HuH-7 (cell line): ENCODE data around the gene FAM219B.
A peak's percentile ranks its signal among the peaks of the same experiment; 100 is the strongest.

Source experiments
- DNase-seq: peaks from one replicate; pipeline ENCODE4 v3.0.0; 2011; ENCODE audit warnings: low spot score

Gene FAM219B

GRCh38 chr15:74873036-74873755 lies 33.5 kb downstream of the FAM219B start, which contains the start of gene SCAMP2:
TSS of gene SCAMP2 (minus strand) at chr15:74873365. CDS start at chr15:74873255, 110 bp downstream.
- DNase-seq, result peak; percentile 98

- DNase-seq, result no peak
These were observed 34.0 kb downstream of the FAM219B start for GRCh38 chr15:74872702-74873035.

GRCh38 chr15:74870436-74871215 lies 36.0 kb downstream of the FAM219B start:
- no peak for DNase-seq

- DNase-seq, result no peak
These were observed 36.8 kb downstream of the FAM219B start for GRCh38 chr15:74869726-74870407.

GRCh38 chr15:74869372-74869725 lies 37.3 kb downstream of the FAM219B start:
- no peak for DNase-seq

GRCh38 chr15:74868059-74868458 lies 38.6 kb downstream of the FAM219B start:
- no peak for DNase-seq

- DNase-seq, result no peak
These were observed 39.1 kb downstream of the FAM219B start for GRCh38 chr15:74867466-74868038.

GRCh38 chr15:74866090-74866489 lies 40.6 kb downstream of the FAM219B start:
- DNase-seq, result no peak

GRCh38 chr15:74865316-74865715 lies 41.3 kb downstream of the FAM219B start:
- DNase-seq, result no peak

GRCh38 chr15:74864296-74864695 lies 42.4 kb downstream of the FAM219B start:
- DNase-seq, result no peak

GRCh38 chr15:74863239-74864056 lies 43.2 kb downstream of the FAM219B start:
- DNase-seq, result no peak

GRCh38 chr15:74858369-74858740 lies 48.3 kb downstream of the FAM219B start:
- no peak for DNase-seq

- no peak for DNase-seq
These were observed 48.8 kb downstream of the FAM219B start for GRCh38 chr15:74857671-74858368.

- no peak for DNase-seq
These were observed 49.5 kb downstream of the FAM219B start for GRCh38 chr15:74857082-74857655.

GRCh38 chr15:74856537-74856936 lies 50.1 kb downstream of the FAM219B start:
- no peak for DNase-seq

- no peak for DNase-seq
These were observed 50.8 kb downstream of the FAM219B start for GRCh38 chr15:74855857-74856256.

GRCh38 chr15:74854453-74855022 lies 52.1 kb downstream of the FAM219B start:
- DNase-seq, result no peak

- no peak for DNase-seq
These were observed 54.7 kb downstream of the FAM219B start for GRCh38 chr15:74851960-74852359.

- no peak for DNase-seq
These were observed 56.3 kb downstream of the FAM219B start for GRCh38 chr15:74850393-74850792.
